Endometrial microvascular endothelial cells (primary cell): ENCODE data around the gene GTPBP2. TPM values are rescaled to one million over a fixed set of nuclear protein-coding genes. Genes with fewer than 3 reads are reported as not detected.
"Not testable (repeated sequence)": the region's sequence is repeated elsewhere in the genome, so short reads cannot be mapped to it uniquely, and the experiment has no call there.

Experiments
- in situ Hi-C: cut with HindIII; loops from 2 replicates; pipeline ENCODE4 v1.10.0; 2017; ENCODE audit warnings: low sequenced_read_pairs, low pct_unique_long_range_greater_than_20kb; ENCODE audit errors: inconsistent ontology term
- total RNA-seq: library from RNA; depleted of rRNA; stranded (reverse); fragments of >200 nt; gene quantifications from one replicate; pipeline ENCODE4 v1.2.3, GENCODE V29; 2015; ENCODE audit errors: inconsistent ontology term

Gene GTPBP2
- total RNA-seq, 1 donor from 2014 or later = 62.5 TPM

DNA sequence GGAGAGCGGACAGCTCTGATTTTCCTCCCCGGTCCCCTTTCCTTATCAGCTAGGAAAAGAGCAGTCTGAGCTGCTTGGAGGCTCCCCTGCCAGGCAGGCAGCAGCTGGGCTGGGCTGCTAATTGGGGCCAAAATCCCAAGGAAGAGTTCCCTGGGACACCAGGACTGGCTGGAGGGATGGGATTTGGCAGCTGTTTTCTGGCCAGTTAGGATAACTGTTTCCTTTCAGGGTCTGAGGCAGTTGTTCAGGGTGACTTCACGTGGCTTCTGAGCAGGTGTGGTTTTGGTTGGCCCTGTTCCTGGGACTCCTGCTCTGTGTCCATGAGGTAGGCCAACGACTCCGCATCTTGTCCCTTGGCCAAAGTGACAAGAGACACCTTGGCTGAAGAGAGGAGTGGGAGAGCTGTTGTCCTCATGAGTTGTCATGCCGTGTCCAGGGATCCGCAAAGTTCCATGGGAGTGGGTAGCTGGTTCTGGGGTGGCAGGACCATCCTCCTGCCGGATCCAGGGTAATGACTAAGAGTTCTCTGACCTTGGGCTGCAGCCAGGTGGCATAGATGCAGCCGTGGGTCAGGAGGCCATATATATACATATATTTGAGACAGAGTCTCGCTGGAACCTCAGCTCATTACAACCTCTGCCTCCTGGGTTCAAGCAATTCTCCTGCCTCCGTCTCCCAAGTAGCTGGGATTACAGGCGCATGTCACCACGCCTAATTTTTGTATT, 37.3 kb upstream of the GTPBP2 start:
- in situ Hi-C loops = no loop called here

DNA sequence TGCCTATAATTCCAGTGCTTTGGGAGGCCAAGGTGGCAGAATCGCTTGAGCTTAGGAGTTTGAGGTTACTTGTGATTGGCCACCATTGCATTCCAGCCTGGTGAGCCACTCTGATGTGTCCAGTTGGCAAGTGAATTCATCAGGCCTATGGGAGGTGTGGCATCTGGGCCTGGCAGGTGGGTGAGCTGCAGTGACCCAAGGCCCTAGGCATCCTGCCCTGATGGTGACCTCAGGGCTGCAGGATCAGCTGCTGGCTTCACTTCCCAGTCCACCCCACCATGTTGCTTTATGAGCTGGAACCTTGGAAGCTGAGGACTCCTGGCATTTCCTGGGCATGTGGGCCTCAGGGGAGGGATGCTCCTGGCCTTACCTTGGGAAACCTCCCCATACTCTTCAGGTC, 36.3 kb upstream of the GTPBP2 start:
- in situ Hi-C loops = no loop called here

DNA sequence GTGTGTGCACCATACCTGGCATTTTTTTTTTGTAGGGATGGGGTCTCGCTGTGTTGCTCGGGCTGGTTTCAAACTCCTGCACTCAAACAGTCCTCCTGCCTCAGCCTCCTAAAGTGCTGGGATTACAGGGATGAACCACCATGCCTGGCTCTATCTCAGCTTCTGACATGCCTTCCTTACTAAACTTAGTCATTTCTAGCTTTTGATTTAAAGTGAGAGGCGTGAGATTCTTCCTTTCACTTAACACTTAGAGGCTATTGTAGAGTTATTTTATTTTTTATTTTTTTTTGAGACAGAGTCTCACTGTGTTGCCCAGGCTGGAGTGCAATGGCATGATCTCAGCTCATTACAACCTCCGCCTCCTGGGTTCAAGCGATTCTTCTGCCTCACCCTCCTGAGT, 33.9 kb upstream of the GTPBP2 start:
- in situ Hi-C loops = not testable (repeated sequence)

DNA sequence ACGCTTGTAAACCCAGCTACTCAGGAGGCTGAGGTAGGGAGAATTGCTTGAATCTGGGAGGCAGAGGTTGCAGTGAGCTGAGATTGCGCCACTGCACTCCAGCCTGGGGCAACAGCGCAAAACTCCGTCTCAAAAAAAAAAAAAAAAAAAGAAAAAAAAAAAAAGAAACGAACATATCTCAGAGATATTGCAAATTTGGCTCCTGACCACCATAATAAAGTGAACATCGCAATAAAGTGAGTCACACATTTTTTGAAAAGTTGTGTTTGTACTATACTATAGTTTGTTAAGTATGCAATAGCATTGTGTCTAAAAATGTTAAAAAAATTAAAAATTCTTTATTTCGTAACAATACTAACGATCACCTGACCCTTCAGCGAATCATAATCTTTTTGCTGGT, 29.1 kb upstream of the GTPBP2 start:
- in situ Hi-C loops = no loop called here

DNA sequence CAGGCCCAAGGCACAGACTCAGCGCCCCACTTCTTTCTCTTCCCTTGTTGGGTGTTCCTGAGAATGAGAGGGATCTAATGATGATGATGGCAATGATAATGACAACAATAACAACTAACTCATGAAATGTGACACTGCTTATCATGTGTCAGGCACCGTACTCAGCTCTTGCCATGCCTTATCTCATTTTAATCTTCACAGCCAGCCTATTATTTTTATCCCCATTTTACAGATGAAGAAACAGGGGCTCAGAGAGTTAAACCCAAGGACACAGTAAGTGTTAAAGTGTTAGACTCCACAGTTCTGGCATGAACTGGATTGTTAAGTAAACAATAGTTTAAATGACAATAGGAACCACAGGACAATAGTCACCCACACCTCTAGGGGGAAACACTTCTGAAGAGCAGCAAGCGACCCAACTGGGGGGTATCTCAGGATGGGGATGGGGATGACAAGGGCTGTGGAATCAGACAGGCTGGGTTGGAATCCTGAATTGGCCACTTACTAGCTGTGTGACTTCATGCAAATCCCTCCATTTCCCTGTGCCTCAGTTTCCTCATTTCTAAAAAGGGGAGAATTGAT, 28.2 kb upstream of the GTPBP2 start:
- in situ Hi-C loops = no loop called here

DNA sequence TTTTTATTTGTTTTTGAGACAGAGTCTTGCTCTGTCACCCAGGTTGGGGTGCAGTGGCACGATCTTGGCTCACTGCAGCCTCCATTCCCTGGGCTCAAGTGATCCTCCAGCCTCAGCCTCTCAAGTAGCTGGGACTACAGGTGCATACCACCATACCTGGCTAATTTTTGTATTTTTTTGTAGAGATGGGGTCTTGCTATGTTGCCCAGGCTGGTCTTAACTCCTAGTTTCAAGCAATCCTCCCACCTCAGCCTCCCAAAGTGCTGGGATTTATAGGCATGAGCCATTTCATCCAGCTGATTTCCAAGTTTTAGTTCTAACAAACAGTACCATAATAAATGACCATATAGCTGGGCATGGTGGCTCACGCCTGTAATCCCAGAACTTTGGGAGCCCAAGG, 23.8 kb upstream of the GTPBP2 start:
- in situ Hi-C loops = not testable (repeated sequence)

DNA sequence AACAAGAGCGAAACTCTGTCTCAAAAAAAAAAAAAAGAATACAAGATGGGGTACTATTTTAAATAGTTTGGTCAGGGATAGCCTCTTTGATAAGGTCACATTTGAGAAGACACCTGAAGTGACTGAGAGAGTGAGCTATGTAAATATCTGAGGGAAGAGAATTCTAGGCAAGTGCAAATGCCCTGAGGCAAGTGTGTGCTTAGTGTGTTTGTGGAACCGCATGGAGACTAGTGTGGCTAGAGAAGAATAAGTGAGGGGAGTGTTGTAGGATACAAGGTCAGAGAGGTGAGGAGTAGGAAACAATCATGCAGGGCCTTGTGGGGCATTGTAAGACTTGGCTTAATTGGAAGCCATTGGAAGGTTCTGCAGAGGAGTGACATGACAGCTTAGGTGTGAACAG, 19.2 kb upstream of the GTPBP2 start:
- in situ Hi-C loops = no loop called here

DNA sequence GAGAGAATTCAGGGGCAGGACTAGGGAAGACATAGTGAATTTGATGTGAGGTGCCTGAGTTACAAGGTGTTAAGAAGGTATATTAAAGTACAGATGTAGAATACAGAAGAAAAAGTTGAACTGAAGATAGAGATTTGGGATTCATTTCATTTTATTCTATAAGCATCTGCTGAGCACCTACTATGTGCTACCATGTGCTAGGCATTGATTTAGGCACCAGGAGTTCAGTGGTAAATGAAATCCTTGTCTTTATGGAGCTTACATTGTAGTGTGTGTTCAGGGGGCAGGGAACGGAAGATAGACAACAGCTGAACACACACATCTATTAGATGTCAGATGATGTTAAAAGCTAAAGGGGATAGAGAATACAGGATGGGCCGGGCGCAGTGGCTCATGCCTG, 18.5 kb upstream of the GTPBP2 start:
- in situ Hi-C loops = no loop called here

DNA sequence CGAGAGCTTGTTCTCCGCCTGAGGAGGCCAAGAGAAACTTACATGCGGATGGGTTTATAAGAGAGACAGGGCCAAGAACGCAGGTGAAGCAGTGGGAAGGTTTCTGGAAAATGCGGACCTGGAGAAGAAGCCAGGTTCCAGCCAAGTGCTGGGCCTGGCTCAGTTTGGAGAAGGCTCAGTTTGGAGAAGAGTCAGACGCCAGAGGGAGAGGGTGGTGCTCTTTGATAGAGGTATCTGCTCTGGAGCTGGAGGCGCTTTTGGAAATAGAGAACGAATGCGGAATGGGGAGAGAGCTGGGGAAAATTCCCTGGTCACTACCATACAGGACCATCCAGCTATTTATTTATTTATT, 16.5 kb upstream of the GTPBP2 start:
- in situ Hi-C loops = no loop called here

DNA sequence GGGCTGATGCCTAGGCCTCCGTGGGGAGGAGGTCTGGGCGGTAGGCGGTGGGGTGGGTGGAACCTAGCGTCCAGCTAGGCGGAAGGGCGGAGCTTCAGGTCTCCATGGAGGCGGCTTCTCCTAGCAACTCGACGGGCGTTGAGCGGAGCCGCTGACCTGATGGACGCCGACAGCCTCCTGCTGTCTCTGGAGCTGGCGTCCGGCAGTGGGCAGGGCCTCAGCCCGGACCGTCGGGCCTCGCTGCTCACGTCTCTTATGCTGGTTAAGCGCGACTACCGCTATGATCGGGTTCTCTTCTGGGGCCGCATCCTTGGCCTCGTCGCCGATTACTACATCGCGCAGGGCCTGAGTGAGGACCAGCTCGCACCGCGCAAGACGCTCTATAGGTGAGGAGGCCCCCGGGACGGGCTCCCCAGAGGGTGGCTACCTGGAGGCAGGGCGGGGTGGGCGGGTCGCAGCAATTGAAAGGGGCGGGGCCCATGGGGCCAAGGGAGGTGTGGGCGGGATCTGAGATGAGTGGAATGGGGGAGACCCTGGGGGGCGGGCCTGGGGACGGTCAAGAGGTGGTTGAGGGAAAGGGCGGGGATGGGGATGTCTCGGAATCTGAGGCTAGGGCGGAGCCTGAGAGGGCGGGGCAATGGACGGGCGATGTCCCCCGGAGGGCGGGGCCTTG, 16.0 kb upstream of the GTPBP2 start, which contains the start of gene RSPH9:
RSPH9 (plus strand) TSS at position 97 of the 673 bp plus-strand sequence; CDS start at position 160, 63 bp downstream.
- in situ Hi-C loops = no loop called here

DNA sequence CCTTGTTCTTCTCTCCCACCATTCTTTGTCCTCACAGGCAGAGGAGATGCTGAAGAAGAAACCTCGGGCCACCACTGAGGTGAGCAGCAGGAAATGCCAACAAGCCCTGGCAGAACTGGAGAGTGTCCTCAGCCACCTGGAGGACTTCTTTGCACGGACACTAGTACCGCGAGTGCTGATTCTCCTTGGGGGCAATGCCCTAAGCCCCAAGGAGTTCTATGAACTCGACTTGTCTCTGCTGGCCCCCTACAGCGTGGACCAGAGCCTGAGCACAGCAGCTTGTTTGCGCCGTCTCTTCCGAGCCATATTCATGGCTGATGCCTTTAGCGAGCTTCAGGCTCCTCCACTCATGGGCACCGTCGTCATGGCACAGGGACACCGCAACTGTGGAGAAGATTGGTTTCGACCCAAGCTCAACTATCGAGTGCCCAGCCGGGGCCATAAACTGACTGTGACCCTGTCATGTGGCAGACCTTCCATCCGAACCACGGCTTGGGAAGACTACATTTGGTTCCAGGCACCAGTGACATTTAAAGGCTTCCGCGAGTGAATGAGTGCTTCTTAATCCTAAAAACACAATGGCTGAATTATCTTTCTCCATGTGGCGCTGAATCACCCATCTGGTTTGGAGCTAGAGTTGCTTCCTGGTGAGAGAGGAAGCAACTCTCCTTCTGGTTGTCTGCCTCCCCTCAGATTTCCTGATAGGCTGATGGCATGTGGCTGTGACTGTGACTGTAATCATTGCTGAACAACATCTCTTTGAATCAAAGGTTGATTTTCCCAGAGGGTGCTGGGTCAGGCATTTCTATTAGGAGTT, 11.1 kb upstream of the GTPBP2 start:
- in situ Hi-C loops = no loop called here

DNA sequence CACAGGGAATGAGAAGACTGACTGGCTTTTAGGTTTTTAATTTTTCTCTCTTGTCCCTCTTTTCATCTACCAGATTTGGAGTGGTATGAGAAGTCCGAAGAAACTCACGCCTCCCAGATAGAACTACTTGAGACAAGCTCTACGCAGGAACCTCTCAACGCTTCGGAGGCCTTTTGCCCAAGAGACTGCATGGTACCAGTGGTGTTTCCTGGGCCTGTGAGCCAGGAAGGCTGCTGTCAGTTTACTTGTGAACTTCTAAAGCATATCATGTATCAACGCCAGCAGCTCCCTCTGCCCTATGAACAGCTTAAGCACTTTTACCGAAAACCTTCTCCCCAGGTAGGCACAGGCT, 7.2 kb upstream of the GTPBP2 start:
- in situ Hi-C loops = no loop called here

DNA sequence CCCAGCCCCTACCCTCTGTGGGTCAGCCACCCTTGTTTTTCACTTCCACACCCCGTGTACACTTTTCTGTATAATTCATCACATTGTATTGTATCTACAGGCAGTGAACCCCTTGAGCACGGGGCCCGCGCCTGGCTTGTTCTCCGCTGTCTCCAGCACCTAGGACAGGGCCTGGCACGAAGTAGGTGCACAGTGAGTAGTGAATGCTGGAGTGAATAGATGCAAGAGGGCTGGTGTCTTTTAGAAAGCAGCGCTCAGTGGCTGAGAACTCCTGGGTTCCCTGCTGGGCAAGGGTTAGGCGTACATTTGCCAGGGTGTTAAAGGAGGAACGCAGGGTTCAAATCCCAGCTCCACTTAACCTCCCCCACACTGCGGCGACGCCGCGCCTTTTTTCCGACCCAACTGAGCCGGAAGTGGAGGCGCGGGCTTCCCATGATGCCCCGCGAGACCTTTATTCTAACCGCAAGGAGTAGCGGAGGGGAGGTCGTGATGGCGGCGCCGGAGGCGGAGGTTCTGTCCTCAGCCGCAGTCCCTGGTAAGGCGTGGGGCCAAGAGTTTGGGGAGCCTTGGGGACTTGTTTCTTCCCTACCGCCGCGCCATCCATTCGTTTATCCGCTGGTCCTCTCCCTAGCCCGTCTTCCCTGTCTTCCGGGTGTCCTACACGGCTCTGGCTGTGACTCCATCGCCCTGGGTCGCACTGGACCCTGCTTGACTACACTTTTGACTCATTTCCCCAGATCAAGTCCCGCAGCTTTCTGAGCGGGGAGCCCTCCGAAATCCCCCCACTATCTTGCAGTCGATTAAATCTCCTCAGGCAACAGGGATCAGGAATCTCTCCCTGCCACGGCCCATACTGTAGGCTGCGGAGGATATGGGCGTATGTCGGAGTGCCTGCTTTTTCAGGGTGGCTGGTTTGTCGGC, 6.6 kb upstream of the GTPBP2 start, which contains the start of gene MAD2L1BP:
MAD2L1BP (plus strand) TSS at position 454 of the 921 bp plus-strand sequence; CDS start at position 490, 36 bp downstream.
- in situ Hi-C loops = no loop called here

DNA sequence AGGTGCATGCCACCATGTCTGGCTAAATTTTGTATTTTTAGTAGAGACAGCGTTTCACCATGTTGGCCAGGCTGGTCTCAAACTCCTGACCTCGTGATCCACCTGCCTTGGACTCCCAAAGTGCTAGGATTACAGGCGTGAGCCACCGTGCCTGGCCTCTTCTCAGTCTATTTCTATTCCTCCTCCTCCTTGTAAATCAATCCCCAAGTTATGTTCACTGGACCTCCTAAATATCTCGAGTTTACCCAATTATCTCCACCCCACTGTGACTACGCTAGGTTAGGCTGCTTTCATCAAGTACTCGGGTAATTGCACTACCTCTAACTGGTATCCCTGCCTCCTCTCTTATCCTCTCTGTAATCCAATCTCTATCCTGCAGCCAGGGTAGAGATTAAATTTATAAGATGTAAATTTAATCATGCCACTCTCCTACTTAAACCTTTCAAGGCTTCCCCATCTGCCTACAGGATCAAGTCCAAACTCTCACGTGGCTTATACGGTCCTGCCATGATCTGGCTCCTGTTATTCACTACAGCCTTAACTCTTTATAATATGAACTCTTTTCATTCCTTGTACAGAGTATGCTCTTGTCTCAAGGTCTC, 5.7 kb upstream of the GTPBP2 start:
- in situ Hi-C loops = no loop called here

DNA sequence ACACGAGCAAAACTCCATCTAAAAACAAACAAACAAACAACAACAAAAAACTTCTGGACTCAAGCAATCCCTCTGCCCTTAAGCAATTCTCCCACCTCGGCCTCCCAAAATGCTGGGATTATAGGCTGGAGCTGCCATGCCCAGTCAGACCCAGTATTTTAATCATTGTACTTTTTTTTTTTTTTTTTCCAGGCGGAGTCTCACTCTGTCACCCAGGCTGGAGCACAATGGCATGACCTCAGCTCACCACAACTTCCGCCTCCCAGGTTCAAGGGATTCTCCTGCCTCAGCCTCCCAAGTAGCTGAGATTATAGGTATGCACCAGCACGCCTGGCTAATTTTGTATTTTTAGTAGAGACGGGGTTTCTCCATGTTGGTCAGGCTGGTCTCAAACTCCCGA, 3.9 kb upstream of the GTPBP2 start:
- in situ Hi-C loops = not testable (repeated sequence)

DNA sequence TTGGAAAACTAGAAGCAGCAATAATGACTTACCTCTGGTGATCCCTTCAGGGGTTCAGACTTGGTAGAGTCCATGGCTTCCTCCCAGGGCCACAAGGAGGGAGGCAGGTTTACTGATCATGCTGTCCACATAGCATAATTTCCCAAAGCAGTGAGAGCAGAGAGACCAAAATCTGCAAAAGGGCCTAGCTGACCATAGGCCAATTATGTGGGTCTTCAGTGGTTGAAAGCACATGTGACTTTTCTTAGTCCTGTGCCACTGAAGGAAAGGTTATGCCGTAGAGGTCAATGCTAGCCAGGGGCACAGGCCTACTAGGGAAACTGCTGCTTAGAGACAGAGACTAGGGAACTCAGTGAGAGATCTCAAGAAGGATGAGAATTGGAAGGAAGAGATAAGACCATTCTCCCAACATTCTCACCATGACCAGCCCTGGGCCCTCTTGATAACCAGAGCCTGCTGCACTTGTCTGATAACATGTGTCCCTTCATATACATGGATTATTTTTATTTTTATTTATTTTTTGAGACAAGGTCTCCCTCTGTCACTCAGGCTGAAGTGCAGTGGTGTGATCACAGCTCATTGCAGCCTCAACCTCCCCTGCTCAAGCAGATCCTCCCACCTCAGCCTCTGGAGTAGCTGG, 2.0 kb upstream of the GTPBP2 start:
- in situ Hi-C loops = no loop called here

DNA sequence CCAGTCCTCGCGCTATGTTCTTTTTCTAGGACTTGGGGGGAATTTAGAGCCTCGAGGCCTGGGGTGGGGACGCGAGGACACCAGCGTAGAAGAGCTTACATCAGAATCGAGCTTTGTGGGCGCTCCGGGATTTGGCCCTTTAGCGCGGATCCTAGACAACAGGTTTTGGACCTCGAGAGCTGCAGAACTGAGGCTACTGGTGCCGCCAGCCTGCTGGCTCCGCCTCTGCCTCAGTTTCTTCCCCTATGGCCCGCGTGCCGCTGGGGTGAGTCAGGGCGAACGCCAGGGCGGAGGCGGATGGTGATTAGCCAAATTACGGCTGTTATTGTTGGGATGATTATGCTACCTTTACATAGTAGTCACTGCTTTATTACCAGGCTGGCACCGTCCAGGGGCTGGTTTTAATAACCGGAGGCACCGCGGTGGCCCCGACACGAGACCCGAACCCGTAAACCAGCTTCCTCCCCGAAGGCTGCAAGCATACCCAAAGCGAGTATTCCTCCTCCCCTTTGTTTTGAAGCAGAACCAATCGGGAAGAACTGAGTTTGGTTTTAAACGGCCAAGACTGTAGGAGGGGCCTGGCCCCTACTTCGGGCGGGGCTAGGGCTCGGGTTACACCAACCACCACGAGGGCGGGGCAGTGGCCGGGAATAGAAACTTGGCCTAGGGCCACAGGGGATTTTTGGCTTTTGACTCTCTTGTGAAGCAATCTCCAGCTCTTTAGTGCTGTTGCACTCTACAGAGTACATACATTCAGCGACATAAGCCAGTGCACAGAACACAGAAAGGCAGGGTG, 639 bp upstream of the GTPBP2 start:
- in situ Hi-C loops = no loop called here
